B cell (primary cell): Measurements from ENCODE around the gene DCAF15.

Experiments used
- EZH2 ChIP-seq: IDR thresholded peaks from 2 replicates; pipeline ENCODE4 v1.6.1; 2012; ENCODE audit warnings: borderline replicate concordance, low read depth, mild to moderate bottlenecking, moderate library complexity, low read length; ENCODE audit not compliant: insufficient read depth, poor library complexity, severe bottlenecking
- TF ChIP-seq, protein P1 (sequence below): fragments of 200-600 bp; IDR thresholded peaks from one replicate; pipeline ENCODE4 v1.8.0; 2022; ENCODE audit warnings: antibody characterized with exemption, mild to moderate bottlenecking

- TF ChIP-seq, protein P1, sequence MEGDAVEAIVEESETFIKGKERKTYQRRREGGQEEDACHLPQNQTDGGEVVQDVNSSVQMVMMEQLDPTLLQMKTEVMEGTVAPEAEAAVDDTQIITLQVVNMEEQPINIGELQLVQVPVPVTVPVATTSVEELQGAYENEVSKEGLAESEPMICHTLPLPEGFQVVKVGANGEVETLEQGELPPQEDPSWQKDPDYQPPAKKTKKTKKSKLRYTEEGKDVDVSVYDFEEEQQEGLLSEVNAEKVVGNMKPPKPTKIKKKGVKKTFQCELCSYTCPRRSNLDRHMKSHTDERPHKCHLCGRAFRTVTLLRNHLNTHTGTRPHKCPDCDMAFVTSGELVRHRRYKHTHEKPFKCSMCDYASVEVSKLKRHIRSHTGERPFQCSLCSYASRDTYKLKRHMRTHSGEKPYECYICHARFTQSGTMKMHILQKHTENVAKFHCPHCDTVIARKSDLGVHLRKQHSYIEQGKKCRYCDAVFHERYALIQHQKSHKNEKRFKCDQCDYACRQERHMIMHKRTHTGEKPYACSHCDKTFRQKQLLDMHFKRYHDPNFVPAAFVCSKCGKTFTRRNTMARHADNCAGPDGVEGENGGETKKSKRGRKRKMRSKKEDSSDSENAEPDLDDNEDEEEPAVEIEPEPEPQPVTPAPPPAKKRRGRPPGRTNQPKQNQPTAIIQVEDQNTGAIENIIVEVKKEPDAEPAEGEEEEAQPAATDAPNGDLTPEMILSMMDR, result no peak
- TF ChIP-seq EZH2, result no peak
Measured at GRCh38 chr19:13905634-13906520, 46.4 kb upstream of the DCAF15 start, which contains the start of the genes BRME1 and CC2D1A.
